Neuronal stem cell (in vitro differentiated cells): Measurements from ENCODE around the gene GRIFIN.

Experiments
- DNase-seq: peaks from one replicate; pipeline ENCODE4 v3.0.0-alpha.2; 2013; ENCODE audit warnings: low spot score
- H2AFZ ChIP-seq: one replicate; pipeline ENCODE4 v1.6.1; 2013; ENCODE audit warnings: mild to moderate bottlenecking, low read length, inconsistent platforms
- H2AK5ac ChIP-seq: 2 replicates; pipeline ENCODE4 v1.6.1; 2013; ENCODE audit warnings: low read depth, mild to moderate bottlenecking, inconsistent platforms, low read length, moderate library complexity, mixed read lengths
- H2BK120ac ChIP-seq: 2 replicates; pipeline ENCODE4 v1.6.1; 2013; ENCODE audit warnings: low read depth, mild to moderate bottlenecking, inconsistent platforms, low read length, moderate library complexity, mixed read lengths
- H2BK12ac ChIP-seq: one replicate; pipeline ENCODE4 v1.6.1; 2013; ENCODE audit warnings: low read length, inconsistent platforms
- H2BK15ac ChIP-seq: 2 replicates; pipeline ENCODE4 v1.6.1; 2013; ENCODE audit warnings: mild to moderate bottlenecking, low read length, inconsistent platforms, mixed read lengths
- H2BK5ac ChIP-seq: one replicate; pipeline ENCODE4 v1.6.1; 2013; ENCODE audit warnings: inconsistent platforms, mild to moderate bottlenecking, low read length, moderate library complexity
- H3K14ac ChIP-seq: one replicate; pipeline ENCODE4 v1.6.1; 2013; ENCODE audit warnings: low read length, inconsistent platforms
- H3K18ac ChIP-seq: 2 replicates; pipeline ENCODE4 v1.6.1; 2013; ENCODE audit warnings: low read length, inconsistent platforms
- H3K23ac ChIP-seq: 2 replicates; pipeline ENCODE4 v1.6.1; 2013; ENCODE audit warnings: low read depth, mild to moderate bottlenecking, mixed read lengths, low read length, inconsistent platforms; ENCODE audit not compliant: poor library complexity
- H3K27ac ChIP-seq: replicated peaks from 3 replicates; pipeline ENCODE4 v1.5.1; 2013; ENCODE audit warnings: low read length, inconsistent platforms
- H3K27me3 ChIP-seq, 3 experiments: 2 replicates each; pipeline ENCODE4 v1.6.1; 2013; ENCODE audit warnings: low read length in 3 of 3, mild to moderate bottlenecking in 2 of 3, inconsistent platforms in 1 of 3, low read depth in 1 of 3, mixed read lengths in 1 of 3, moderate library complexity in 1 of 3; ENCODE audit not compliant: control insufficient read depth in 3 of 3, insufficient read depth in 3 of 3
- H3K36me3 ChIP-seq, 2 donors: replicated peaks in 1 of 2; 2 replicates each; pipeline ENCODE4 v1.6.1; 2013; ENCODE audit warnings: low read length in 2 of 2; ENCODE audit not compliant: control insufficient read depth in 2 of 2, insufficient read depth in 2 of 2
- H3K4ac ChIP-seq: 2 replicates; pipeline ENCODE4 v1.6.1; 2013; ENCODE audit warnings: inconsistent platforms, mild to moderate bottlenecking, low read length, moderate library complexity
- H3K4me1 ChIP-seq, 2 donors: 1 replicate in 1 of 2; 2 replicates in 1 of 2; pipeline ENCODE4 v1.6.1; 2013; ENCODE audit warnings: low read length in 2 of 2, low read depth in 1 of 2; ENCODE audit not compliant: control insufficient read depth in 2 of 2, insufficient read depth in 1 of 2
- H3K4me2 ChIP-seq: one replicate; pipeline ENCODE4 v1.6.1; 2013; ENCODE audit warnings: mild to moderate bottlenecking, low read length, inconsistent platforms; ENCODE audit not compliant: insufficient read depth, poor library complexity, severe bottlenecking
- H3K4me3 ChIP-seq, 2 donors: 2 replicates each; pipeline ENCODE4 v1.5.1; 2013; ENCODE audit warnings: low read length in 2 of 2, mild to moderate bottlenecking in 2 of 2, inconsistent platforms in 1 of 2, moderate library complexity in 1 of 2
- H3K79me1 ChIP-seq: one replicate; pipeline ENCODE4 v1.6.1; 2013; ENCODE audit warnings: low read depth, mild to moderate bottlenecking, inconsistent platforms, low read length, moderate library complexity
- H3K9ac ChIP-seq: one replicate; pipeline ENCODE4 v1.6.1; 2013; ENCODE audit warnings: mild to moderate bottlenecking, low read depth, low read length, inconsistent platforms; ENCODE audit not compliant: poor library complexity
- H3K9me3 ChIP-seq, 2 donors: replicated peaks in 1 of 2; 2 replicates each; pipeline versions ENCODE3 to v1.6.1; 2013; ENCODE audit warnings: low read length in 2 of 2, mild to moderate bottlenecking in 2 of 2, inconsistent platforms in 1 of 2, low read depth in 1 of 2, mixed read lengths in 1 of 2, moderate library complexity in 1 of 2; ENCODE audit not compliant: control insufficient read depth in 2 of 2, insufficient read depth in 1 of 2
- H4K8ac ChIP-seq: one replicate; pipeline ENCODE4 v1.6.1; 2013; ENCODE audit warnings: low read depth, mild to moderate bottlenecking, inconsistent platforms, low read length, moderate library complexity
- H4K91ac ChIP-seq: one replicate; pipeline ENCODE4 v1.6.1; 2013; ENCODE audit warnings: low read length, low read depth, mild to moderate bottlenecking, inconsistent platforms; ENCODE audit not compliant: poor library complexity
- WGBS, 2 donors: extraction: QIAGEN DNeasy Blood & Tissue Kit; methylation state at CpG; one replicate each; pipeline ENCODE4 v1.1.7; 2013; ENCODE audit warnings: missing lambda C conversion rate in 2 of 2, mixed read lengths in 1 of 2; ENCODE audit not compliant: insufficient read length in 2 of 2, insufficient replicate concordance in 1 of 2; ENCODE audit errors: extremely low coverage in 2 of 2; 5-methylcytosine and 5-hydroxymethylcytosine counted together

The GRIFIN gene

GRCh38 chr7:2495418-2496299 is 19.5 kb upstream of the GRIFIN start:
- H3K27ac ChIP-seq: peak overlapping the region; percentile 99
- H3K4me1 ChIP-seq: peaks cover 56 to 58% of the 10 kb centered on the region in 2 donors
- H3K18ac ChIP-seq: peak overlapping the region; percentile 96
- peak overlapping the region; percentile 100 for H2AK5ac ChIP-seq
- H3K9ac ChIP-seq: peak overlapping the region; percentile 83
- H2AFZ ChIP-seq: peak overlapping the region; percentile 70
- H2BK5ac ChIP-seq: peak overlapping the region; percentile 96
- H2BK120ac ChIP-seq: peak overlapping the region; percentile 98
- peaks cover 6% of the 10 kb centered on the region for H3K79me1 ChIP-seq
- H2BK12ac ChIP-seq: peak overlapping the region; percentile 100
- H3K14ac ChIP-seq: no peak overlapping the region
- H4K91ac ChIP-seq: peak overlapping the region; percentile 99
- peak; percentile 87 for DNase-seq
- no peak overlapping the region for H3K4me3 ChIP-seq
- peak overlapping the region; percentile 40 for H3K4me2 ChIP-seq
- no peaks in the 10 kb centered on the region for H3K9me3 ChIP-seq
- no CpG with 5 or more reads among the region's 25 CpGs for WGBS, 2 donors
- peak overlapping the region; percentile 100 for H2BK15ac ChIP-seq
- peak overlapping the region; percentile 65 for H4K8ac ChIP-seq
- H3K27me3 ChIP-seq: no peaks in the 10 kb centered on the region
- no peaks in the 10 kb centered on the region for H3K36me3 ChIP-seq
- H3K4ac ChIP-seq: peak overlapping the region; percentile 96
- H3K23ac ChIP-seq: peak overlapping the region; percentile 55

DNA sequence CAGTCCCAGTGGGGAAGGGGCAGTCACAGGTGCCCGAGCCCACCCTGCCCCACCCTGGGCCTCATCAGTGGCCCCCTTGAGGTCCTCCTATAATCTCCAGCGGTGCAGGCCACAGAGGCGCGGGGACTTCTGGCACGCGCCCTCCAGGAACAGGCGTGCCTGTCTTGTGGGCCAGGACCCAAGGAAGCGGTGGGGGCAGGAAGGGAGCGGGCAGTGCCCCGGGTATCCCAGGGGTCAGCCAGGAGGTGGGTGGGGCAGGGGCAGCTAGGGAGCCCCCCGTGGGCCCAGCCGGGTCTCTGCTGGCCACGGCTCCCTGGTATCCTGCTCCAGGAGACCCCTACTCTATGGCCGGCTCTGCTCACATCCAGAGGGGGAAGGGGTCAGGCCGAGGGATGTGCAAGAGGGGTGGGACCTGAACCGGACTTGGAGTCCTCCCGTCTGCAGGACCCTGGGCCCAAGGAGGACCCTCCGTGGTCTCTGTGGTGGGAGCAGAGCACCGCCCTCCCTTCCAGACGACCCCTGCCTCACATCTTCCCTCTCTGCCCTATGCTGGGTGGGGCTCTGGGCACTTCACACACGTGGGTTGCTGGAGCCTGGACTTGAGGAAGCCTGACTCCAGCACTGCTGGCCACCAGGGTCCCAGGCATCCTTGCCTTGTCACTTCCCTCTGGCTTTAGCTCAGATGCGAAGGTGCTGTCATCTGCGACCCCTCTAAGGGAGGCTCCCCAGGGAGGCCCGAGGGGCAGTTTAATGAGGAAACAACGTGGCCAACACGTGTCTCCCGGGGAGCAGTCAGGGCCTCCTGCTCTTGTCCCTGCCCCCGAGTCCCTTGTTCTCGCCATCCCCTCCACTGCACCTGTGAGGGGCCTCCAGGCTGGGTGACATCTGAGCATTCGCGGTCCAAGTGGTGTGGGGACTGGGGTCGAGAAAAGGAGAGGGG is 18.3 kb upstream of the GRIFIN start:
- H2AK5ac ChIP-seq: peak overlapping the region; percentile 100
- no CpG with 5 or more reads among the region's 32 CpGs for WGBS, 2 donors
- H3K4me1 ChIP-seq: peaks cover 48% of the 10 kb centered on the region in 2 donors
- peak overlapping the region; percentile 95 for H2BK15ac ChIP-seq
- no peak overlapping the region for H2AFZ ChIP-seq
- H4K91ac ChIP-seq: peak overlapping the region; percentile 34
- peak overlapping the region; percentile 19 for H3K27ac ChIP-seq
- H3K79me1 ChIP-seq: peaks cover 6% of the 10 kb centered on the region
- peak overlapping the region; percentile 96 for H2BK5ac ChIP-seq
- H3K18ac ChIP-seq: peak overlapping the region; percentile 97
- no peak for DNase-seq
- H2BK120ac ChIP-seq: peak overlapping the region; percentile 97
- H3K9me3 ChIP-seq: no peaks in the 10 kb centered on the region
- H2BK12ac ChIP-seq: peak overlapping the region; percentile 96
- H3K9ac ChIP-seq: no peak overlapping the region
- H3K4me2 ChIP-seq: no peak overlapping the region
- H3K36me3 ChIP-seq: no peaks in the 10 kb centered on the region
- no peak overlapping the region for H3K4me3 ChIP-seq
- H3K27me3 ChIP-seq: no peaks in the 10 kb centered on the region
- H3K23ac ChIP-seq: peak overlapping the region; percentile 16
- peak overlapping the region; percentile 89 for H3K4ac ChIP-seq
- H4K8ac ChIP-seq: no peak overlapping the region
- H3K14ac ChIP-seq: peak overlapping the region; percentile 14

GRCh38 chr7:2493205-2494164 is 17.3 kb upstream of the GRIFIN start:
- Histone ChIP-seq H3K36me3 (no peaks in the 10 kb centered on the region), H4K8ac (no peak overlapping the region), H3K27ac (no peak overlapping the region), H3K9me3 (no peaks in the 10 kb centered on the region), H3K23ac (peak overlapping the region; percentile 1), H2BK12ac (peak overlapping the region; percentile 93), H3K9ac (peak overlapping the region; percentile 39), H3K4me3 (no peak overlapping the region), H2BK15ac (peak overlapping the region; percentile 95), H3K14ac (peak overlapping the region; percentile 59), H3K18ac (peak overlapping the region; percentile 97), H3K79me1 (peaks cover 1% of the 10 kb centered on the region), H2BK5ac (peak overlapping the region; percentile 96), H3K4me2 (no peak overlapping the region), H2AK5ac (peak overlapping the region; percentile 100), H3K4me1 (peaks cover 42 to 47% of the 10 kb centered on the region in 2 donors), H3K4ac (peak overlapping the region; percentile 71), H3K27me3 (no peaks in the 10 kb centered on the region), H2BK120ac (peak overlapping the region; percentile 98), H4K91ac (no peak overlapping the region), H2AFZ (no peak overlapping the region)
- DNase-seq: no peak
- no CpG with 5 or more reads among the region's 11 CpGs for WGBS, 2 donors
